HL-60/S4 treated with retinoic acid at 250 ng/mL for 4 days and 3 days (cell line): Measurements from ENCODE around the gene ITPRIPL1.

Experiments used
- in situ Hi-C: fragments of 300-500 bp; cut with MboI; formaldehyde crosslinking; loops from 2 replicates; pipeline ENCODE4 v1.7.0; 2022; ENCODE audit warnings: low sequenced_read_pairs

ITPRIPL1 gene, protein sequence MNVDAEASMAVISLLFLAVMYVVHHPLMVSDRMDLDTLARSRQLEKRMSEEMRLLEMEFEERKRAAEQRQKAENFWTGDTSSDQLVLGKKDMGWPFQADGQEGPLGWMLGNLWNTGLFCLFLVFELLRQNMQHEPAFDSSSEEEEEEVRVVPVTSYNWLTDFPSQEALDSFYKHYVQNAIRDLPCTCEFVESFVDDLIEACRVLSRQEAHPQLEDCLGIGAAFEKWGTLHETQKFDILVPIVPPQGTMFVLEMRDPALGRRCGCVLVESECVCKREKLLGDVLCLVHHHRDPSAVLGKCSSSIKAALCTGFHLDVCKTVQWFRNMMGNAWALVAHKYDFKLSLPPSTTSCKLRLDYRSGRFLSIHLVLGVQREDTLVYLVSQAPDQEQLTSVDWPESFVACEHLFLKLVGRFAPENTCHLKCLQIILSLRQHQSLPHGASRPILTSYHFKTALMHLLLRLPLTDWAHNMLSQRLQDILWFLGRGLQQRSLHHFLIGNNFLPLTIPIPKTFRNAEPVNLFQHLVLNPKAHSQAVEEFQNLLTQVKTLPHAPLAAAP

DNA sequence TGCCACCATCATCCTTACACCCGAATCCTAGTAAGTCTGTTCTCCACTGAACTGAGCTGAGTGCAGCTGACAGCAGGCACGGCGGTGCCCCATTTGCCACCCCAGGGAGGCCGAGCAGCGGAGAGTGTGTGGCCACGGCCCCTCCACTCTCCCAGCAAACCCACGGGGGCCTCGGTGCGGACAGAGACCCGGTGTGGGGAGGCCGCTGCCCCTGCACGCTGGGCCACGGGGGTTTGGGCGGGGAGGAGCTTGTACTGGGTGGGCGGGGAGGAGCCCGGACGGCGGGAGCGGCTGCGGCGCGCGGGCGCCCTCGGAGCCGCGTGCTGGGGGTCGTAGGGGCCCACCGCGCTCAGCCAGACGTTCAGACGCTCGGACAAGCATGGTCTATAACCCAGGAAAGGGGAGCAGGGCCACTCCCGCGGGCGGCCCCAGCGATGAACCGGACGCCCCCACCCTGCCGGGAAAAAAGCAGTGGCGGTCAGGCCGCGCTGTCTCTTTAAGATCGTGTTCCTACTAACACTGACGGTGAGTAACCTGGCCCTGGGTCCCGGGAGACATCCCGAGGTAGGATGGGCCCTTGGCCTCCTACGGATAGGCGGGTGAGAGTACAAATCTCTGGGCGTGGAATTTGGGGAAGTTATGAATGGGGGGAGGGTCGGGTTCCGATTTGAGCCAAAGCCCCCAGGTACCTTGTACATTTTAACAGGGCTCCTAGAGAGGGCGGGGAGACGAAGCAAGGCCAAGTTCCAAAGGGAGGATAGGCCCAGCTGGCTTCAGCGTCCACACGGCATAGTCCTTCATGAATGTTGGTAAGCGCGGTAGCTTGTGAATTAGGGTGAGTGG is at the start of gene ITPRIPL1:
Gene ITPRIPL1 (plus strand): TSS at position 277 of the 843 bp plus-strand sequence. CDS start 523 bp downstream, at position 800.
- in situ Hi-C loops = no loop called here

DNA sequence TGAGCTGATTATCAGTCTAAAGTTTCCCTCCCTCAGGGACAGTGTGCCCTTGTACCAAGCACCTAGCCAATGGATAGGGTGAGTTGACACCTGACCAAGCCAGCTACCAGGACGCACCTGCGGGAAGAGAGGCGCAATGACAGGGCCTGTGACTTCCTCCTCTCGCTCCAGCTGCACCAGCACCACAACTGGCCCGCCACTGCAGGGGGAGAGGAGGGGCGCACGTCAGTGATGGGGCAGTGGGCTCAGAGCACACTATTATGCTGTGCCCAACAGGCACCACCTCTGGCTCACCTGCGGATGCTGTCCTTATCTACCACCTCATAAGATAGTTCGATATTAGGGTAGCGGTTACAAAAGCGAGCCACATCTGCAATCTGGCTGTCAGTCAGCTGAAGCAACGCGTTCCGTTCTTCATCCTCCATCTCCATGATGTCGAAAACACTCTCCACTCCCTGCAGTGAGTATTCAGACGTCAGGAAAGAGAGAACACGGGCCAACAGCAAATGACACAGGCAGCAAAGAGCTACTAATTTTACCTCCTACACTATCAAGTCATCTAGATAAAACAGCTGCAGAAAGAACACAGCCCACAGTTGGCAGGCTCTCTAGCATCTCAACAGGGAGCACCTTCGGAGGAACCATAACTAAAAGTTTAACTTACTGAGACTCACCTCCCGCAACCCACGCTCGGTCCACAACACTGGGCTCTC is 48.2 kb upstream of the ITPRIPL1 start:
- in situ Hi-C loops = loop anchor here (25.0 kb wide), 1 partner anchor 265 kb away; no protein-coding TSS in a partner anchor

DNA sequence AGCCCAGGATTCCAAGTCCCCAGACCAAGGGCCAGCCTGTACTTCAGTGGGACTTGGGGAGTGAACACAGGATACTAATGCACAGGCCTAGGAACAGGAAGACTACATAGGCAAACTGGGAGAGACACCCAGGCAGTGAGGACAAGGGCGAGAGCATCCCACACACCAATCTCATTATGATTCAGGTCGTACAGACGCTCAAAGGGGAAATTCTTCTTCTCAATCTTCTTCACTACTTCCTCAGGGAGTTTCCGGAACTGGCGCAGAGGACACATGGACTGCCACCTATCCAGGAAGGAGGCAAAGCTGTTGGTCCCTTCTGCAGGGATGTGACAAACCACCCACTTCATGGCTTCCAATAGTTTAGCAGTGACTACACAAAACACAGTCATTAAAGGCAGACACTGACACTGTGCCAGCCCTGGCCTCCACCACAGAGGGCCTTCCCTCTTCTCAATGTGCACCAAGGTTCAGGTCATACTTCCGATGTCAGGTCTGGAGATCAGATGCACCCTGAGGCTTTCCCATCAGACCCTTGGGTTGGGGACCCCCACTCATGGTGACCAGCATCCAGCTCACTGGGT is 37.8 kb upstream of the ITPRIPL1 start:
- in situ Hi-C loops = loop anchor here (25.0 kb wide), 1 partner anchor 275 kb away; no protein-coding TSS in a partner anchor

DNA sequence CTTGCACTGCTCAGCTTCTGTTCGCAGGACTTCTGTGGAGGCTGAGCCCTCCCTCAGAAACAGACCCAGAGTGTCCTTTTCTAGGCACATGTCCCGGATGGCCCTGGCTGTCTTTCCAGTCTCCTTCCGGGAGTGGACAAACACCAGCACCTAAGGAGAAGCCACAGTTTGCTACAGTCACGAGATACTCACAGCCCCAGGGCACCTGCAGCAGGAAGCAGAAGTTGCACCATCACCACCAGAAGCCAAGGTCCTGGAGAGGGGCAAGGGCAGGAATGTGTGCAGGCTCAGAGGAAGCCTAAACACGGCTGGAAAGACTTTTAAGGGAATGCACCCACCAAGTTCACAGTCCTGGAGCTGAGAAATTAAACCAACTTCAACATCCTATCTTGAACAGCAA is 33.4 kb upstream of the ITPRIPL1 start:
- in situ Hi-C loops = loop anchor here (25.0 kb wide), 1 partner anchor 279 kb away; no protein-coding TSS in a partner anchor

DNA sequence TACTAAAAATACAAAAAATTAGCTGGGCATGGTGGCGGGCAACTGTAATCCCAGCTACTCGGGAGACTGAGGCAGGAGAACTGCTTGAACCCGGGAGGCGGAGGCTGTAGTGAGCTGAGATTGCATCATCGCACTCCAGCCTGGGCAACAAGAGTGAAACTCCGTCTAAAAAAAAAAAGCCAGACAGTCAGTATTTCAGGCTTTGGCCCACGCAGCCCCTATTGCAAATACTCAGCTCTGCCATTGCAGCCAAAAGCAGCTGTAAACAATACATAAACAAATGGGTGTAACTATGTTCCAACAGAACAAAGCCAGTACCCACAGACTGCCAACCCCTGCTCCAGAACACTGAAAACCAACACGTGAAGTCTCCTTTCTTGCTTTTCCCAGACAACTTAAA is 30.8 kb upstream of the ITPRIPL1 start:
- in situ Hi-C loops = loop anchor here (25.0 kb wide), 1 partner anchor 282 kb away; no protein-coding TSS in a partner anchor

DNA sequence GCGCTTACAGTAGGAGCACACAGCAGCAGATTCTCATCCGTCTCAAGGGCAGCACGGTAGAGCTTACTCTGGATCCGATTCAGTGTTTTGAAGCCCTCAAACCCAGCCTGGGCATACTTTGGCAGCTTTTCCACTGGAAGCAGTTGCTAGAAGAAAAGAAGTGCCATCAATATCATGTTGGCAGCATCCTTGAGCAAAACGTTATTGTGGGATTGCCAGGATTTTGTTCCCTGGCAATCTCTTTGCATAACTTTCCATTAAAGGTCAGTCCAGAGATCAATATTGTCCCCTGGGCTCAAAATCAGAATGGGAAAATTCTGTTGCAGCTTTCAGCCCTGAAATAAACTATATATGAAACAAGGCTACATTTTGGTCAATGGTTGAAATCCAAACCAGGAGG is 28.2 kb upstream of the ITPRIPL1 start:
- in situ Hi-C loops = loop anchor here (25.0 kb wide), 1 partner anchor 285 kb away; no protein-coding TSS in a partner anchor

DNA sequence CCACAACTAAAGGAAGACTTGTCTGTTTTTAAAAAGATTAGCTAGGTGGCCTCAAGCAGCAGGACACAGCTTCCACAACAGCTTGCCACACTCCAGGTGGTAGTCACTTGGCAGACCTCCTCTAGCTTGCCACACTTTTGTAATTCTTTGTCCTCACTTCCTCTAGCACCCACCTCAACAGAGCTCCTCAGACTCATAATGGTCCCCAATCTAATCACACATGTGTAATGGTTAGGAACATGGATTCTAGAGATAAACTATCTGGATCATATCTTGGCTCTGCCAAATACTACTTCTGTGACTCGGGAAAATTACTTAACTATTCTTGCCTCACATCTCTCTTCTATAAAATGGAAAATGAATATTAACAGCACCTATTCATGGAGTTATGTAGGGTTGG is 23.3 kb upstream of the ITPRIPL1 start:
- in situ Hi-C loops = no loop called here

DNA sequence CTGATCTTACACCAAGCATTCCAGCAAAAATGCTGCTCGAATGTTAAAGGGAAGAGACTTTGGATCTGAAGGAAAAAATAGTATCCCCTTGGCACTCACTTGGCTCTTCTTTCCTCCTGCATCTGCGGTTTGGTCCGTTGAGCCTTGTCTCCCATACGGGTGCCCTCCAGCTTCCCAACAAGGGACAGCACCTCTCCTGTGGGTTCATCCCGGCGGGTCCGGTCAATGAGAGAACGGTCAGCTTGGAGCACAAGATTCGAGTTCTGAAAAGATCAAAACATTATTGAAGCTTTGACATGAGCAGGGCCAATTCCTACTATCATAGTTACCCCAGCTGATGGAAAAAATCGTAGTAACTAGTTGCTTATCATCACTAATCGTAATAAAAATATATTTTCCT is 20.5 kb upstream of the ITPRIPL1 start:
- in situ Hi-C loops = no loop called here

DNA sequence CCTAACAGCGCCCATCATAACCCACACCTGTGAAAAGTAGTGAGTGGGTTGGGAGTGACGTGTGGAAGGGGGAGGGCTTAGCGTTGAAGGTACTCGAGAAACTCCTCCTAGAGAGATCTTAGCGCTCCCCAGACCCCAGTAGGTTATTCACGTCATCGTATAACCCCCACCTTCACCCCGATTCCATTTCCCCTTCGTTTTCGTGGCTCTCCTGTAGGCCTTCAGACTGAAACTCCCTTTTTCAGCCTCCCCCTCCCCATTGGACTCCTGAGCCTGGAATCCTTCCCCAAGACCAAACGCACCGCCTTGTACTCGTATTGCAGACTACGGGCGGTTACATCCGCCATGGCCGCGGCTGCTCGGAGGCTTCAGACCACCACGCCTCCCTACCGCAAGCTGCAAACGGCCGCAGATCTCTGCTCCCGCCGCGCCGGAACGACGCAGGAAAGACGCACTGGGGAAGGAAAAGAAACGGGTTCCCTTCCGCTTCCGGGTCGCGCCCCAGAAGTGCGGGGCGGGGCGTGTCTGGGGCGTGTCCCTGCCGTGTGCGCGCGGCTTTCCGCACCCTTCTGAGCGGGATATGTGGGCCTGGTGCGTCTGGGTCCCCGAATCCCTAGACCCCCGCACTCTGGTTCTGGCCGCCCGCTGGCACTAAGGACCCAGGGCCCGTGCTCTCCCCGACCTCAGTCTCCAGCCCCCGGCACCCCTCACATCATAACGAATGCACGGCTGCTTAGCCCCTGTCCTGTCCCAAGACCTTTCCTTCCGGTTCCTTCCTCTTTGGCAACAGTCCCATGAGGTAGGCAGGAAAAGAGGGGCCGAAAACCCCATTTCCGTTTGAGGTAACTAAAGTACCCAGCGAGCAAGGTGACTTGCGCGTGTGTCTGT is 19.8 kb upstream of the ITPRIPL1 start, which contains the start of gene SNRNP200:
Gene SNRNP200 (minus strand): TSS at position 456 of the 888 bp plus-strand sequence. CDS start 109 bp downstream, at position 347.
- in situ Hi-C loops = no loop called here

DNA sequence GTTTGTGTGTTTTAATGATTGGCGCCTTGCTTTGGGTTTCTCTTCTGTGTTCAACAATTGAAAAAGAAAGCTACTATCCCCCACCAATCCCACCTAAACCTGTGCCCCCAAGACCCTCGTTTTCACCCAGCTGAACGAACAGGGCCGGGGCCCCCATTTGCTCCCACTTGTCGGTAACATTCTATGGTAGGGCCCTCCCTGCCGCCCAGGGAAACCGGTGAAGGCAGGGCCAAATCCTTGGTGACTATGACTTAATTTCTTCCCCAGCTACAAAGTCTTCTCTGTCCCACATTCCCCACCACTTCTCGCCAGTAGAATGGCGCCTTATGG is 19.2 kb upstream of the ITPRIPL1 start:
- in situ Hi-C loops = no loop called here

DNA sequence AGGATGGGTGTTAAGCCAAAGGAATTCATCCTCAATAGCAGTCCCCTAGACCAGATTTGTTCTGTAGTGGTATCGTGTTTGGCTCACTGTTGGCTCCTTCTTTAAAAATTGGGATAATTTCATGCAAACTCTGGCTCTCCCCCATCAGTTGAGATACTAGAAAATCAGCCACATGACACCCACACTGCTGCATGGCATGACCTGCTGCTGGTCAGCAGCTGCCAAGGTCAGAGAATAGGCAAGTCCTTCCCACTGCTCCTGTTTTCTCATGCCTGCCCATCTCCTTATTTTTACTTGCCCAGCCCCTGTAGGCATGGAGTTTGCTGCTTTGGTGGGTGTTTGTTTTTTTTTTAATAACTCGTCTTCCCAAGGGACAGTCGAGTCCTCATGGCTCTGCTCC is 18.7 kb upstream of the ITPRIPL1 start:
- in situ Hi-C loops = no loop called here

DNA sequence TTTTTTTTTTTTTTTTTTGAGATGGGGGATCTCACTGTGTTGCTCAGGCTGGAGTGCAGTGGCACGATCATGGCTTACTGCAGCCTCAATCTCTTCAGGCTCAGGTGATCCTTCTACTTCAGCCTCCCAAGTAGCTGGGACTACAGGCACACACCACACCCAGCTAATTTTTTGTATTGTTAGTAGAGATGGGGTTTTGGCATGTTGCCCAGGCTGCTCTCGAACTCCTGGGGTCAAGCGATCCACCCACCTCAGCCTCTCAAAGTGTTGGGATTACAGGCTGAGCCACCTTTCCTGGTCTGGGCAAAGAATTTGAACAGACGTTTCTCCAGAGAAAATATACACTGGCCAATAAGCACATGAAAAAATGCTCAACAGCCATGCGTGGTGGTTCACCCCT is 16.9 kb upstream of the ITPRIPL1 start:
- in situ Hi-C loops = no loop called here

DNA sequence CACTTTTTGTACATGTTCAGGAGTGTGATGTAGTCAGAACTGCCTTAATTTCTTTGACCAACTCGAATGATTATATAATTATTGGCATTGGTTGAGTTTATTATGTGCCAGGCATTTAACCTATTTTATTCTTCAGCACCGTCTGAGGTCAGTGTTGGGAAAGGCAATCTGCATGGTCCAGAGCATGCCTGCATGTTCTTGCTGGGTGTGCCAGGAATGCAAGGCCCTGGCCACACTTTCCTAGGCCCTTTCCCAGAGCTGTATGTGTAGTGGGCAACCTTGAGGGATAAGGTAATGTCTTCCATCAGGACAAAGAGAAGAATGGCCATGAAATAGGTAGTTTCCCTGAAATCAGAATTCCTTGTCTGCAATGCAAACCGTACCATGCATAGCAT is 10.1 kb upstream of the ITPRIPL1 start:
- in situ Hi-C loops = no loop called here

DNA sequence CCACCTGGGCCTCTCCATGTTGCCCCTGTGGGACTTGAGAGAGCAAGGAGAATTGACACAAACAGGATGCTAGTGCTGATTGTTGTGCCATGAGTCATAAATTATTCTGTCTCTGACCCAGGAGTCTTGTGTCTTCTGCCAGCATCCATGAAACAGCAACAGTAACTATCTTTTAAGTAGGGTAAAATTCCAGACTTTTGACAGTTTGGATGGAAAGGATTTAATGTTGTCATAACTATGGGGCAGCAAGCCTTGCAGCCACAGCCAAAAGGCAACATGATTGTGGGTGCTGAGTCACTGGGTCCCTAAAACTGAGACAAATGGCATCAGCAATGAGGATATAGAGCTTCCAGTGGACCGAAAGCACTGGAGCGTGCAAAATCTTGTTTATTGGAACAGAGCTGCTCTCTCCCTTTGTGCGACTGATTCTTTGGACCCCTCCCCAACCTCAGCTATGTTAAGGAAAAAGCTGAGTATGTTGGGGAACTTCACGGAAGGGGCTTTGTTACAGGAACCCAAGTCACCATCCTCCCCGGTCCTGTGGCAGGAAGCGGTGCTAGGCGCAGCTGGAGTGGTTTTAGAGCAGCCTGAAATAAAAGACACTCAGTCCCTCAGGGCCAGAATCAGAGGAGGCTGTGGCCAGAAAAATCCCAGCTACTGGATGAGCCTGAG is 9.6 kb upstream of the ITPRIPL1 start:
- in situ Hi-C loops = no loop called here

DNA sequence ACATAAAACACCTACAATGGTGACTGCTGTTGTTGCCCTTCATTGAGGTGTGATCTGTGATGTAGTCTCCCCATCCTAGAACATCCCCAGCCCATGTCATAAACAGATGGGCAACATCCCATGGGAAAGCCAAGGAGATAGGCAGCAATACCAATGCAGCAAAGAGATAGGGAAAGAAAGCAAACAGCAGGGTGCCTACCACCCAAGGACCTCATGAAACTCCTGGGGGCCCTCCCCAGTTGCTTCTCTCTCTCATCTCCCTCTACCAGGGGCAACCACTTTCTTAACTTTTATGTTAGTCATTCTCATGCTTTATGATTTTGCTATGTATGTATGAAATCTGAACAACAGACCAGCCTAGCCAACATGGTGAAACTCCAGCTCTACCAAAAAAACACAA is 8.1 kb upstream of the ITPRIPL1 start:
- in situ Hi-C loops = no loop called here

DNA sequence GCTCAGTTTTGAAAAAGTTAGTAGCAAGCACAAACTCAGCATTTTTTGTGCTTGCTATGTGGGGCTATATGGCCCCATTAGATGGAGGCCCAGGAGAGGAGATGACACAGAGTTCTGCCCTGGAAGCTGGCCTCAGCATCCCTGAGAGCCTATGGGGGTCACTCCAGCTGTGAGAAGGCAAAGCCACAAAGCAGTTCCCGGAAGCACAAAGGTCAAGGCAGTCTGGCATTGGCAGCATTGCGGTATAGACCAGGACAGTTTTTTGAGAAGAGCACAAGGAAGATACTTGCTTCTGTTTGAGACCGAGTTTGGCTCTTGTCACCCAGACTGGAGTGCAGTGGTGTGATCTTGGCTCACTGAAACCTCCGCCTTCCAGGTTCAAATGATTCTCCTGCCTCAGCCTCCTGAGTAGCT is 7.5 kb upstream of the ITPRIPL1 start:
- in situ Hi-C loops = no loop called here

DNA sequence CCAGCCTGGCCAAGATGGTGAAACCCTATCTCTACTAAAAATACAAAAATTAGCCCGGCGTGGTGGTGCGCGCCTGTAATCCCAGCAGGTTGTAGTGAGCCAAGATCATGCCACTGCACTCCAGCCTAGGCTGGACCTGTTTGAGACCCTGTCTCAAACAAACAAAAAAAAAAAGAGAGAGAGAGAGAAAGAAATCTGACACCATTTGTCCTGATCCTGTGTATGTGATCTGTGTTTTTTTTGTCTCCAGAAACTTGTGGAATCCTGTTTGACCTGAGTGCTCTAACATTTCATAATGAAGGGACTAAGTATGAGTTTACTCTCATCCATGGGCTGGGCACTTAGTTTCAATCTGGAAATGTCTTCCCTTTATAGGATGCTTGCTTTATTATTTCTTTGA is 6.4 kb upstream of the ITPRIPL1 start:
- in situ Hi-C loops = no loop called here

DNA sequence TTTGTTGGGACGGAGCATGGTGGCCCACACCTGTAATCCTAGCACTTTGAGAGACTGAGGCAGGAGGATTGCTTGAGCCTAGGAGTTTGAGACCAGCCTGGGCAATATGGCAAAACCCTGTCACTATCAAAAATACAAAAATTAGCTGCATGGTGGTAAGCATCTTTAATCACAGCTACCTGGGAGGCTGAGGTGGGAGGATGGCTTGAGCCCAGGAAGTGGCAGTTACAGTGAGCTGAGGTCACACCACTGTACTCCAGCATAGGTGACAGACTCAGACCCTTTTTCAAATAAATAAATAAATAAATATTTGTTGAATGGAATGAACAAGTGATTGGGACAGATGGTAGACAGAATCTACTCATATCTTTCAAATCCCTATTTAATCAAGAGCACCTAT is 5.7 kb upstream of the ITPRIPL1 start:
- in situ Hi-C loops = no loop called here

DNA sequence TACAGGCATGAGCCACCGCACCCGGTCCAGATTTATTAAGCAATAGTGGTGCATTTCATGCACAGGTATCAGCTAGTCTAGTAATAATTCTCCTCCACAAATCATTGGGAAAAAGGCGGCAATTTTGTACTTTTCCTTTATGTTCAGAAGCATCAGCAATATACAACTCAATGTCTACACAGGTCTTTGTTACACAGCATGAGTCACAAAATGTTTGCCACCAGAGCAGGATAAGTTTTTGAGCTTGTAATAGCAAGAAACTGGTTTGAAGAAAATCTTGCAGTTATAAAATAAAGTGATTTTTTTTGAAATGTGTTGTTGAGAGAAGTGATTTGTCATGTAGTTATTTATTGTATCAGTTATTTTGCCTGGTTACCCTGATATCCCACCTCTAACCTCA is 4.8 kb upstream of the ITPRIPL1 start:
- in situ Hi-C loops = no loop called here
